GM23248 (cell line): Measurements from ENCODE around the gene CFAP54.

Experiments
- EZH2 ChIP-seq: fragments of 200-600 bp; sonication (generic); IDR thresholded peaks from 2 replicates; pipeline ENCODE4 v1.6.1; 2018; ENCODE audit warnings: antibody characterized with exemption, mild to moderate bottlenecking; ENCODE audit not compliant: insufficient read depth, poor library complexity, severe bottlenecking
- EZH2phosphoT487 ChIP-seq: fragments of 200-600 bp; sonication (generic); IDR thresholded peaks from 2 replicates; pipeline ENCODE4 v1.6.1; 2018; ENCODE audit warnings: antibody characterized with exemption, moderate library complexity, mild to moderate bottlenecking, low read depth; ENCODE audit not compliant: insufficient read depth

DNA sequence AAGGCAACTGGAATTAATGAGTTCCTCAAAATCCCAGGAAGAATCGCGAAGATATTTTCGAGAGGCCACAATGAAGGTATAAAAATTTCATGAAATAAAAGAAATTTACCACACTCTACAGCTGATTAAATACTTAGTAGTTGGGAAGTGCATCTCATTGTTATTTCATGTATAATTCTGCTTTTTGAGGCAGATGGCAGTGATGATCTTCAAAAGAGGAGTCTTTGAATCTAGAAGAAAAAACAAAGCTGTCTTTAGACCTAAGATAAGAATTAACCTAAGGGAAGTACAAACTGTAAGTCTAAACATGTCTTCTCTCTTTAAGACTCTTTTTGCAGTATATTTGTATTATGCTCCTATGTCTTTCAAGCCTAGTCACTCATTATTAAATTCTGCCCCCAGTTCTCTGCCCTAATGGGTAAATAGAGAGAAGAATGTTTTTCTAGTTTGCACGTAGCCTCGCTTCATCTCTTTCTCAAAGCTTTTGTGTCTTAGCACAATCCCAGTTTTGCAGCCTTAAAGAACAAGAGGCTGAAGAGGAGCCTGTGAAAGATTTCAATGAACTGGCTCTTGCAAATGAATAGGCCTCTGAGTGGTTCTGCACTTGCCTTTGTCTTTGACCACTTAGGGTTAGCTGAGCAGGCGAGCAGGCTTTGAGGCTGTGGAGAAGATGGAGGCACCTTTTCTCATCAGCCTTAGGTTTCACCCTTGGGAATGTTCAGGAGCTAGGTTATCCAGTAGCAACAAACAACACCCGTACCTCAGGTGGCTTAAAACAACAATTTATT is 32.7 kb downstream of the CFAP54 start:
- no peak for TF ChIP-seq EZH2
- no peak for TF ChIP-seq EZH2phosphoT487
